Epithelial cell of esophagus (primary cell): ENCODE results near the gene GH2.
"Not testable (repeated sequence)": the region's sequence is repeated elsewhere in the genome, so short reads cannot be mapped to it uniquely, and the experiment has no call there.

ENCODE experiments used
- DNase-seq: peaks from one replicate; pipeline ENCODE4 v3.0.0; 2010; ENCODE audit warnings: low read depth
- H3K4me3 ChIP-seq: 2 replicates; pipeline ENCODE4 v1.5.1; 2011; ENCODE audit warnings: mild to moderate bottlenecking, low read length, control low read depth
- CTCF ChIP-seq: IDR thresholded peaks from 2 replicates; pipeline ENCODE4 v1.5.1; 2011; ENCODE audit warnings: low read depth, mild to moderate bottlenecking, low read length, control low read depth, inconsistent platforms; ENCODE audit not compliant: insufficient read depth; ENCODE audit errors: missing control alignments

GH2 gene

GRCh38 chr17:63880706-63881105, 1.0 kb downstream of the GH2 start:
- DNase-seq: no peak
- no peak for TF ChIP-seq CTCF

GRCh38 chr17:63878413-63878812, 3.3 kb downstream of the GH2 start:
- not testable (repeated sequence) for H3K4me3 ChIP-seq, DNase-seq

More at GRCh38 chr17:63880706-63881105, 1.0 kb downstream of the GH2 start:
- H3K4me3 ChIP-seq: no peak overlapping the region

- DNase-seq, H3K4me3 ChIP-seq: not testable (repeated sequence)
Observed at GRCh38 chr17:63874693-63875092, 7.1 kb downstream of the GH2 start.

GRCh38 chr17:63874061-63874626, 7.6 kb downstream of the GH2 start:
- H3K4me3 ChIP-seq, DNase-seq: not testable (repeated sequence)

- not testable (repeated sequence) for DNase-seq, H3K4me3 ChIP-seq
Observed at GRCh38 chr17:63873577-63873976, 8.2 kb downstream of the GH2 start, which contains the start of gene CSH2. Gene CSH2 (minus strand): TSS chr17:63873677. CDS start chr17:63873614, 63 bp downstream.

- H3K4me3 ChIP-seq, DNase-seq: not testable (repeated sequence)
Observed at GRCh38 chr17:63871646-63872365, 9.9 kb downstream of the GH2 start.

- DNase-seq, H3K4me3 ChIP-seq: not testable (repeated sequence)
Observed at GRCh38 chr17:63870292-63870665, 11.5 kb downstream of the GH2 start.

- peak; percentile 21 for TF ChIP-seq CTCF
- DNase-seq: peak; percentile 59
- not testable (repeated sequence) for H3K4me3 ChIP-seq
Observed at GRCh38 chr17:63869491-63870291, 12.1 kb downstream of the GH2 start.

GRCh38 chr17:63866625-63867024, 15.1 kb downstream of the GH2 start:
- peak; percentile 7 for TF ChIP-seq CTCF
- DNase-seq, H3K4me3 ChIP-seq: not testable (repeated sequence)

- no peak for TF ChIP-seq CTCF
- no peak overlapping the region for H3K4me3 ChIP-seq
- DNase-seq: no peak
Observed at GRCh38 chr17:63859257-63859656, 22.5 kb downstream of the GH2 start.

GRCh38 chr17:63856425-63856824, 25.3 kb downstream of the GH2 start:
- DNase-seq, H3K4me3 ChIP-seq: not testable (repeated sequence)
